ENCODE results near the gene INPP5J.

INPP5J gene

GRCh38 chr22:31130873-31131272, 8.1 kb downstream of the INPP5J start:
- FAIRE-seq (no peak), DNase-seq (ENCODE audit: insufficient read length, low spot score) (no peak)
- TF ChIP-seq, protein P1, sequence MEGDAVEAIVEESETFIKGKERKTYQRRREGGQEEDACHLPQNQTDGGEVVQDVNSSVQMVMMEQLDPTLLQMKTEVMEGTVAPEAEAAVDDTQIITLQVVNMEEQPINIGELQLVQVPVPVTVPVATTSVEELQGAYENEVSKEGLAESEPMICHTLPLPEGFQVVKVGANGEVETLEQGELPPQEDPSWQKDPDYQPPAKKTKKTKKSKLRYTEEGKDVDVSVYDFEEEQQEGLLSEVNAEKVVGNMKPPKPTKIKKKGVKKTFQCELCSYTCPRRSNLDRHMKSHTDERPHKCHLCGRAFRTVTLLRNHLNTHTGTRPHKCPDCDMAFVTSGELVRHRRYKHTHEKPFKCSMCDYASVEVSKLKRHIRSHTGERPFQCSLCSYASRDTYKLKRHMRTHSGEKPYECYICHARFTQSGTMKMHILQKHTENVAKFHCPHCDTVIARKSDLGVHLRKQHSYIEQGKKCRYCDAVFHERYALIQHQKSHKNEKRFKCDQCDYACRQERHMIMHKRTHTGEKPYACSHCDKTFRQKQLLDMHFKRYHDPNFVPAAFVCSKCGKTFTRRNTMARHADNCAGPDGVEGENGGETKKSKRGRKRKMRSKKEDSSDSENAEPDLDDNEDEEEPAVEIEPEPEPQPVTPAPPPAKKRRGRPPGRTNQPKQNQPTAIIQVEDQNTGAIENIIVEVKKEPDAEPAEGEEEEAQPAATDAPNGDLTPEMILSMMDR (IDR thresholded peaks at IDR 0.05; ENCODE audit: insufficient read depth, missing control alignments) = no peak

GRCh38 chr22:31133911-31134310, 11.1 kb downstream of the INPP5J start:
- no peak for FAIRE-seq
- DNase-seq (ENCODE audit: insufficient read length, low spot score) = no peak
- TF ChIP-seq, protein P1 (IDR thresholded peaks at IDR 0.05; ENCODE audit: insufficient read depth, missing control alignments) = no peak

DNA sequence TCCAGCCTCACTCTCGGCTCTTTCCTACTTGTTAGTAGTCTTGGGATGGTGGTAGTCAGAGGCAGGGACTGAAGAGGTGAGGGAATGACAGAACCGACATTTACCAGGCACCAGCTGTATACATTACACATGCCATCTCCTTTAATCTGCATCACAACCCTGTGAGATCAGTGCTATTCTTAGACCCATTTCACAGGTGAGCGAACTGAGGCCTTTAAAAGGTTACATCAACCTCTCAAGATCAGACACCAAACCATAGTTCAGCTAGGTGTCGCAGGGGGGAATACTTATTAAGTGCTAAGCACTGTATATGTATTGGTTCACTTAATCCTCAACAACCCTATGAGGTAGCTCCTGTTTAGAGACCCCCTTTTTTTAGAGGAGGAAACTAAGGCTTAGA, 11.9 kb downstream of the INPP5J start:
- TF ChIP-seq, protein P1 (IDR thresholded peaks at IDR 0.05; ENCODE audit: insufficient read depth, missing control alignments) = no peak
- FAIRE-seq = no peak
- DNase-seq (ENCODE audit: insufficient read length, low spot score) = no peak

DNA sequence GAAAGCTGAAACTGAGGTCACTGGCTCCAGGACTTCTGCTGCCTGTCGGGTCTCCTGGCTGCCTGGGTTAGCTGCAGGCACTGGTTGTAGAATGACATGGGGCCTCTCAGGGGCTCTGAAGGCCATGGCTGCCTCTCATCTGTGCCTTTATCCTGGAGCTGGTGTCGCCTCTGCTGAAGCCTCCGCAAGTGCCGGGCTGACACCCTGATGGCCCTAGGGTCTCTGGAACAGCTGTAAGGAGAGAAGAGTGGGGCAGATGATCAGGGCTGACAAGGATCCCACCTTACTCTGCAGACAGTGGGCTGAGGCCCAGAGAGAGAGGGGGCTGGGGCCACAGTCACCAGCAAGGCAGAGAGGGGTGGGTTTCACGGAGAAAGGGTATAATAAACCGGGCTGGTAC, 12.9 kb downstream of the INPP5J start:
- DNase-seq (ENCODE audit: insufficient read length, low spot score) (no peak), FAIRE-seq (no peak)
- TF ChIP-seq, protein P1 (IDR thresholded peaks at IDR 0.05; ENCODE audit: insufficient read depth, missing control alignments) = no peak

DNA sequence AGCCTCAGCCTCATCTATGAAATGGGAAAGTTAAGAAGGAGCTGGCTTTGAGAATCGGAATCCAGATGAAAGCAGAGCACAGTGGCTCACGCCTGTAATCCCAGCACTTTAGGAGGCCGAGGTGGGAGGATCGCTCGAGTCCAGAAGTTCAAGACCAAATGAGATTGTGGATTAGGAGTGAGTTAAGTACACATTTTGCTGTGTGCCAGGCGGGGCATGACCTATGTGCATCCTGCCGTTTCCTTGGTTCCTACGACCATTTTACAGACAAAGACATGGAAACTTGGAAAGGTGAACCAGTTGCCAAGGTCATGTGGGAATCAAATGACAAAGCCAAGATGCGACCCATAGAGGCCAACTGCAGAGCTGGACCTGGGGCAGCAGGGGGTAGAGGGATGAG, 13.4 kb downstream of the INPP5J start:
- TF ChIP-seq, protein P1 (IDR thresholded peaks at IDR 0.05; ENCODE audit: insufficient read depth, missing control alignments) = no peak
- FAIRE-seq = no peak
- DNase-seq (ENCODE audit: insufficient read length, low spot score) = no peak

DNA sequence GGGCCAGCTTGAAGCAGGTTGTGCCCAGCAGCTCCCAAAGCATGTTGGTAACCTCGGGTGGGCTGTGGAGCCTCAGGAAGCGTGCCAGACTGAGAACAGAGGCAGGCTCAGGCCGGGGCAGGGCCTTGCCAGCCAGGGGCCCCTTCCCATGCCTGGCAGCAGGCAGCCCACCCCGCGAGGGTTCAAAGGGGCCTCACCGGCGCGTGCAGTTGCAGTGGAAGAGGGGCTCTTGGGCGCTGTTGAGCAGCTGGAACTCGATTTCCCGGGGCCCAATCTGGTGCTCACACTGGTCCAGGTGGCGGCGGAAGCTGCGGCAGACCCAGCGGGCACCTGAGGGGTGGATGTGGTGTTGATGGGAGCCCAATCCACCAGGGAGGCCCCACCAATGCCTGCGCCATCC, 13.9 kb downstream of the INPP5J start:
- TF ChIP-seq, protein P1 (IDR thresholded peaks at IDR 0.05; ENCODE audit: insufficient read depth, missing control alignments) = no peak
- DNase-seq (ENCODE audit: insufficient read length, low spot score) (no peak), FAIRE-seq (no peak)

DNA sequence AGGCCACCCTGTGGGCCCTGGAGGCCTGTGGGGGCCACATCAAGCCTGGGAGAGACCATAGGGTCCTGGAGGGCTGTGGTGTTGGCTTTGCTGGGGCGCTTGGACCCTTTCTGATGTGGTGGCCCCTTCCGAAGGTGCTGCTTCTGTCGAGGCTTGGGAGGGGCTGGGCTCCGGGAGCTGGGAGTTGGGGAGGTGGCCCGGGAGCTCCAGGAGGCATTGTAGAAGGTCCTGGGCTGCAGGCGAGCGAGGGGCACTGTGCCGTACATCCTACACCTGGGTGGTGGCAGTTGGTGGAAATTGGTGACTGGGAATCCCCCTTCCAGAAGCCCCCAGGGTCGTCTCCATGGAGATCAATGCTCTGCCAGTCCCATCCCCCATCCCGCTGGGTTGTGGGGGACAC, 15.0 kb downstream of the INPP5J start:
- no peak for DNase-seq (ENCODE audit: insufficient read length, low spot score)
- FAIRE-seq = no peak
- TF ChIP-seq, protein P1 (IDR thresholded peaks at IDR 0.05; ENCODE audit: insufficient read depth, missing control alignments) = no peak
